ENCODE data around the gene CARM1.
"Not testable (repeated sequence)": the region's sequence is repeated elsewhere in the genome, so short reads cannot be mapped to it uniquely, and the experiment has no call there.

The CARM1 gene

DNA sequence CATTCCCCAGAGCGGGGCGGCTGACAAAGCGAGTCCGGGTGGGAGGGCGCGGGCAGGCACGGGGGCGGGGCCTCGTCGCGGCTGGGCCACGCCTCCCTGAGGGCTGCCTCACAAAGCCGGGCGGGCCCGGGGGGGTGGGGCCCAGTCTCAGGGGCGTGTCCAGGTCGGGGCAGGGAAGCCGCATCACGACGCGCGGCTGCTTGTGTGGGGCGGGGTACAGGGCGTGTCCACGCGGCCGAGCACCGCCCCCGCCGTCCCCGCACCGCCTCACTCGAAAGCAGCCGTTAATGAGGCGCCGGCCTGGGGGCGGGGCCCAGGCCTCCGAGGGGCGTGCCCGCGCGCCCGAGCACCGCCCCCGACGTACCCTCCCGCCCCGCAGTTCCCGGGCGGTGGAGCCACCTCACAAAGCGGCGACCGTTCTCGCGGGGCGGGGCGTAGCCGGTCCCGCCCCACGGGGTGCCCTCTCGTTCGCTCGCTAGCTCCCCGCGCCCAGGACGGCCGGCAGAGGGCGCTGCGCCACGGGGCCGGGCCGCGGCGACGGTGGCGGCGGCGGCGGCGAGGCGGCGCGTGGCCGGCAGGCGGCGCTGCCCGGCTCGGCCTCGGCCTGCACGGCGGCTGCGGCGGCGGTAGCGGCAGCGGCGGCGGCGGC lies at the start of gene CARM1:
CARM1 (plus strand) TSS at position 599 of the 649 bp plus-strand sequence. CDS start 150 bp downstream, outside the sequence.
- peak; percentile 98 for DNase-seq

DNA sequence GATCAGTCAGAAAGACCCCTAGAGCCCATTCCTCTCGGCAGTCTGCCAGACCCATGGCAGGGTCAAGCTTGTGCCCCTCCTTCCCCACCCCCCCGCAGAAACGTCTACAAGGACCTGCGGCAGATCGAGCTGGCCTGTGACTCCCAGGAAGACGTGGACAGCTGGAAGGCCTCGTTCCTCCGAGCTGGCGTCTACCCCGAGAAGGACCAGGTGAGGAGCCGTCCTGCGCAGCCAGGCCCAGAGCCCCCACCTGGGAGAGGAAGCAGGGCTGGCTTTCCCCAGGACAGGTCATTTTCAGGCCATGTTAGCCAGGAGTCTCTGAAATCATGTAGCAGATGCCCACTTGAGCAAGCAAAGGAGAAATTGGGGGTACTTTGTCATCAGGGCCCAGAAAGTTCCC lies 47.7 kb upstream of the CARM1 start:
- DNase-seq: no peak

DNA sequence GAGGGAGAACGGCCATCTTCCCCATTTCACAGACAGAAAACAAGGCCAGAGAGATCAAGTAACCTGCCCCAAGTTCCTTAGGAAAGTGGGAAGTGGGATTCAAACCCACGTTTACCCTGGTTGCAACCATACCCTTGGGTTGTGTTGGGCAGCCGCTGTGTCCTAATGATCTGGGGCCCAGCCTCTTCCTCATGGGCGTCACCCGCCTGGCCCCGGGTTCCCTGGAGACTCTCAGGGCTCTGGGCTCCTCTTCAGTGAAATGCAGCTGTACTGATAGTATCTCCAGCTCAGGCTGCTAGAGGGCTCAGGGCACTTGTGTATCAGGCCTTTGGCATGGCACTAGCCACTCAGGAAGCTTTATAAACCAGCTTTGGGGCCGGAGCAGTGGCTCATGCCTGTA lies 45.1 kb upstream of the CARM1 start:
- no peak for DNase-seq

DNA sequence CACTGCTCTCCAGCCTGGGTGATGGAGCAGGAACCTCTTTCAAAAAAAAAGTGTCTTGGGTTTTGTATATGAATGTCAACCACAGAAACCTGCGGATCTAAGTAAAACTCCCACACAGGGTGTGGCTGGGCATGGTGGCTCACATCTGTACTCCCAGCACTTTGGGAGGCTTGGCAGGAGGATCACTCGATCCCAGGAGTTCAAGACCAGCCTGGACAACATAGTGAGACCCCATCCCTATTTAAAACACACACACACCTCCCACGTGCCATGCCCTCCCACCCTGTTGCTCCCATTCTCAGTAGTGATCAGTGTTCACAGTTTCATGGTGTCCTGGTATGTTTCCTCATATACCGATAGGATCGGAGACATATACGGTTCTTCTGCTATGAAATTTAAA lies 44.5 kb upstream of the CARM1 start:
- DNase-seq: no peak

DNA sequence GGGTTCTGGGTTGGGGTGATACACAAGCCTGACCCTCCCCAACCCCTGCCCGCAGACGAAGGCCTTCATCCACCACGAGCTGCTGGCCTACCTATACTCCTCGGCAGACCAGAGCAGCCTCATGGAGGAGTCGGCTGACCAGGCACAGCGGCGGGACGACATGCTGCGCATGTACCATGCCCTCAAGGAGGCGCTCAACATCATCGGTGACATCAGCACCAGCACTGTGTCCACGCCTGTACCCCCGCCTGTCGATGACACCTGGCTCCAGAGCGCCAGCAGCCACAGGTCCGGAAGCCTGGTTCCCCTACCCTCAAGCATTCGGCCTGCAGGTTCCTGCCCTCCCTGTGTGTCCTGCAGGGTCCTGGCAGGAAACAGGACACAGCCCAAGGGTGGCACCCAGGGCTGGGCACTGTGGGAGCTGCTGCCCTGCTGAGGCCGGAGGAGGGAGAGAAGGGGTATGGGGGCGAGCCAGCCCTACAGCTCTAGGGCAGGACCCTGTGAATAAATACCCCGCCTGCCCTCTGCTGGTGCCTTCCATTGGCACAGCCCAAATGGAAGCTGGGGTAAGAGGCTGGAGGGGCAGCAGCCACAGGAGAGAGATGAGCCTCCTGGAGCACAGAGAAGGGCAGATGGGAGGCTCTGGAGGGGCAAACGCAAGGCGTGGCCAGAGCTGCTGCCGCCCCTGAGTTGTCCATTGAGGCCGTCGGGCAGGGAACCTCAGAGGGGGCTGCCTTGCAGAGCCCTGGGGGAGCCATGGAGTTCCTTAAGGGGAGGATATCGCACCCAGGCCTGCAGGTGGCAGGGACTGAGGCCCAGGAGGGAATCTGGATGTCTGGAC lies 42.2 kb upstream of the CARM1 start:
- no peak for DNase-seq

DNA sequence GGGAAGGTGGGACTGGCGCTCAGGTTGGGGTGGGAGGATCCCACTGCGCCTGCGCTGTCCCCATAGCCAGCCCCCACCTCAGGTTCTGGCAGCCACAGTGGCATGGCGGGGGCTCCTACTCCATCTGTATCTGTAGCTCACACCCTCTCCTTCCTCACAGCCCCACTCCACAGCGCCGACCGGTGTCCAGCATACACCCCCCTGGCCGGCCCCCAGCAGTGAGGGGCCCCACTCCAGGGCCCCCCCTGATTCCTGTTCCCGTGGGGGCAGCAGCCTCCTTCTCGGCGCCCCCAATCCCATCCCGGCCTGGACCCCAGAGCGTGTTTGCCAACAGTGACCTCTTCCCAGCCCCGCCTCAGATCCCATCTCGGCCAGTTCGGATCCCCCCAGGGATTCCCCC lies 41.4 kb upstream of the CARM1 start:
- DNase-seq: no peak

DNA sequence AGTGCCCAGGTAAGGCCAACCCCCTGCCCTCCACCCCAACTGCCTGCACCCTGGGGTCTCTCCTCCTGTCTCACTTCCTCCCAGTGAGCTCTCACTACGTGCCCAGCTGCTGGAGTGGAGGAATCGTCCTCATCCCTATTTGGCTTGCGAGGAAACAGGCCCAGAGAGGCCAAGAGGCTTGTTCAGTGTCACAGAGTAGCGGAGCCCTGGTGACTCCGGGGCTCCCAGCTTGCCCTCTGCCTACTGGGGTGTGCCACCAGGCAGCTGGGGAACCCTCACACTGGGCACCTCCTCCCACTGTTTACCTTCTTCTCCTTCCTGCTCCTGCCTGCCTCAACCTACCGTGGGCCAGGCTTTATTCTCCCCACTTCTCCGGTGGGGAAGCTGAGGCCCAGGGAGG lies 41.0 kb upstream of the CARM1 start:
- DNase-seq: no peak

DNA sequence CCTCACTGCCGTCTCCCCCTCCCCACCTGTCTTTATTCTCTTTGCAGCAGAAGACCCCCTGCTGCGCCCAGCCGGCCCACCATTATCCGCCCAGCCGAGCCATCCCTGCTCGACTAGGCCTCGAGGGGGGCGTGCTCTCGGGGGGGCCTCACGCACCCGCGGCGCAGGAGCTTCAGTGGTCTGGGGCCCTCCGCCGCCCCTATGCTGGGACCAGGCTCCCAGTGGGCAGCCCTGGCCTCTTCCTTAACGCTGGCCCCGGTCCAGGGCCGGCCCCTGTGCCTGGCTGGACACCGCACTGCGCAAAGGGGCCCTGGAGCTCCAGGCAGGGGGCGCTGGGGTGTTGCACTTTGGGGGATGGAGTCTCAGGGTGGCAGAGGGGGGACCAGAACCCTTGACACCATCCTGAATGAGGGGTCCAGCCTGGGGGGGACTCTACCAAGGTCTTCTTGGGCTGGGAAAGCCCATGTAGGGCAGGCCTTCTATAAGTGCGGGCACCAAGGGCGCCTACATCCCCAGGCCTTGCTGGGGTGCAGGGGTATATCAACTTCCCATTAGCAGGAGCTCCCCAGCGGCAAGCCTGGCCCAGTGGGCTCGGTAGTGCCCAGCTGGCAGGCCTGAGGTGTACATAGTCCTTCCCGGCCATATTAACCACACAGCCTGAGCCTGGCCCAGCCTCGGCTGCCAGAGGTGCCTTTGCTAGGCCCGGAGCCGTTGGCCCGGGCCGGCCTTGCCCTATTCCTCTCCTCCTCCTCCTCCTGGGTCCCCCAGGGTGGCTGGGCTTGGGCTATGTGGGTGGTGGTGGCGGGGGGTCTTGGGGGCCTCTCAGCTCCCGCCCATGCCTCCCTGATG lies 40.2 kb upstream of the CARM1 start:
- no peak for DNase-seq

DNA sequence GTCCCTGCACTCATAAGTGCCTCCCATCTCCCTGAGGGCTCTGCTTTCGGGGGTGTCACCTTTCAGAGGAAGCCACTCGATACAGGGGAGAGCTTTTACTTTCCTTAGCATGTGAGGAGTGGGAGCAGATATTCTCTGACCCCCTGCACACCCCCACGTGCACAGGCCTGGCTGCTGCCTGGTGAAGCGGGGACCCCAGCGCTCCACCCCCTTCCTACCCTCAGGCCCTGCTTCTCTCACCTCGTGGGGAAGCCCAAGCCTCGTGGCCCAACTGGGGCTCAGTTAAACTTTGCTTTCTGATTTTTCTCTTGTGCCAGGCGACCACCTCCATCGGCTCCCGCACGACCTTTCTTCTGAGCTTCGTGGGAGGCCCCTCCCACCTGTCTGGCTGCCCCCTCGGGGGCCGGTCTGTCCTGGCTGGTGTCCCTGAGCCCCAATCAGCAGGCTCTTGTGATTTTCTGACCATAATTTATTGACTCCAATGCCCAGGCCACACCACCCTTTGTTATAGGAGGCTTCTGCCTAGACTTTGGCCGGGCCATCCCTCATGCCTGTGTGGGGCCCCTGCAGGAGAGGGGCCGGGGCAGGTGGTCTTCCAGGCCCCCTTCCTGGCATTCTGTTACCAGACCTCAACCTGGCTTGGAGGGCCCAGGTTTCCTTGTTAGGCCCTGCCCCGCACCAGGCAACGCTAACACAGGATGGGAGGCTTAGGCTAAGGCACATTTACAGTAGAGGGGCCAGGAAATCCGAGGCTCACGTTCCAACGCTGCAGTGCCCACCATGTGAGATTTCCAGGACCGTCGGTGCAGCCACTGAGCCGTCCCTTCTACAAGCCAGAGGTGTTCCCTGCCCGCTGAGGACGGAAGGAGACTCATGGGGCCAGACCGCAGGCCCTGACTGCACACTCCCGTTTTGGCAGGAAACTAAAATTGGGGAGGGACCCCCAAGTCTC lies 39.1 kb upstream of the CARM1 start:
- no peak for DNase-seq

DNA sequence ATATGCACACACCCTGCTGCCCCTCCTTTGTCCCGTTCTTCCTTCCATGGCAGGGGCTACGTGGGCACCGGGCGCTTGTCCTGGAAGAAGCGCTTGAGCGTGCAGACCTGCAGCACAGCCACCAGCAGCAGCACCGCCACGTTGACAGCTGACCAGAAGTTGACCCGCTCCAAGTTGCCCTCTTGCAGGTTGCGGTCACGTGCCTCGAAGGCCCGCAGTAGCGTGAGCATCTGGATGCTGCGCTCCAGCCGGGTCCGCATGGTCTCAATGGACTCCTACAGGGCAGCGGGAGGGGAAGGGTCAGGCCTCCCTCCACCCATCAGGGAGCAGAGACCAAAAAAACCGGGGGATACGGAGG lies 38.4 kb upstream of the CARM1 start:
- DNase-seq: no peak

DNA sequence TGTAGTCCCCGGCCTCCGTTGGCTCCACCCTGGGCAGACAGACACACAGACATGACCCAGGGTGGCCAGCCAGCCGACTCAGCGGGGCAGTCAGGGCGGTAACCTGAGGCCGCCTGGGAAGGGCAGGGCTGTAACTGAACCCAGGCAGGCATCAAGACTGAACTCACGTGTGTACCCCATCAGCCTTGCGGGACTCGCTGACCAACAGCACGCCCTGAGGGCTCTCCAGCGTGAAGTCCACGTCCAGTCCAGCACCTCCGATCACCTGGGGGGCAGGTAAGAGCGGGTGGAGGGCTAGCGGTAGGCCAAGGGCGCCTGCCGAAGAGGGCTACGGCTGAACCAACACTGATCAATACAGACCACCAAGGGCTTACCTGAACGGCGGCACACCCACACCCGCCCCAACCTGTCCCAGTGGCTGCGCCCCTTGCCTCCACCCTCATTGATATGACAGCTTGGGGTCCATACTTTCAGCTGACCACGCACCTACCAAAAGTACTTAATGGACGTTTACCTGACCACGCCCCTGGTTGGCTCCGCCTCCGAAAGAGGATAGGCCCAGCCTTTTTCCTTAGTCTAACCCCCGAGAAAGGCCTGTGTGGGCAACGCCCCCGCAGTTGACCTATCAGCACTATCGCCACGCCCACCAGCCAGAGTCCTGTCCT lies 36.1 kb upstream of the CARM1 start:
- no peak for DNase-seq

DNA sequence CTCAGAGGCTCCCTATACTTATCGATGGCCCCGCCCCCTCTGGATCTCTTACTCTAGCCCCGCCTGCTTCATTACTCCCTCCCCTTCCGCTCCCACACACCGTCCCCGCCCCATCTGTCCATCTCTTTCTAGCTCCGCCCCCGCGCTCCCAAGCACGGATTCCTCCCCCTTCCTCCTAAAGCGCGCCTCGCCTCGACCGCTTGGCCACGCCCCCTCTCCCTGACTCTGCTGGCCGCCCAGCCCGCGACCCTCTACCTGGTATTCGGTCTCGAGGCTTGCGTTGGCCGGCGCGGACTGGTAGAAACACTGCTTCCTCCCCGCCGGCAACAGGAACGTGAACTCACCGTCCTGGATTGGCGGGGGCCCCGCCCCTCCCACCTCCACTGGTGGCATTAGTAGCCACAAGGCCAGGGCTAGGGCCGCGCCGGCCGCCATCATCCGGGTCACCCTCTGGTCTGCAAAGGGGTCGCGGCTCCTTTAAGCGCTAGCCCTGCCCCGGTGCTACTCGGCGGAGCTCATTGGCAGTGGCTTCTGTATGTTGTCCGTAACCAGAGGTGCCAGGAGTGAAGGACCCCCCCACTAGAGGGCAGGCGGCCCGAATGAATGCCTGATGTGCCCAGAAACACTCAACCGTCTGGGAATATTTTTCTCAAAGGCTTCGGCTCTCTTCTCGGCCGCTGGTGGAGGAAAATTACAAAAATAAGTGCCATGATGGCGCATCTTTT lies 35.4 kb upstream of the CARM1 start, which contains the start of gene TMED1:
TMED1 (minus strand) TSS at position 459 of the 725 bp plus-strand sequence; CDS start at position 438, 21 bp downstream.
- DNase-seq: peak; percentile 100

DNA sequence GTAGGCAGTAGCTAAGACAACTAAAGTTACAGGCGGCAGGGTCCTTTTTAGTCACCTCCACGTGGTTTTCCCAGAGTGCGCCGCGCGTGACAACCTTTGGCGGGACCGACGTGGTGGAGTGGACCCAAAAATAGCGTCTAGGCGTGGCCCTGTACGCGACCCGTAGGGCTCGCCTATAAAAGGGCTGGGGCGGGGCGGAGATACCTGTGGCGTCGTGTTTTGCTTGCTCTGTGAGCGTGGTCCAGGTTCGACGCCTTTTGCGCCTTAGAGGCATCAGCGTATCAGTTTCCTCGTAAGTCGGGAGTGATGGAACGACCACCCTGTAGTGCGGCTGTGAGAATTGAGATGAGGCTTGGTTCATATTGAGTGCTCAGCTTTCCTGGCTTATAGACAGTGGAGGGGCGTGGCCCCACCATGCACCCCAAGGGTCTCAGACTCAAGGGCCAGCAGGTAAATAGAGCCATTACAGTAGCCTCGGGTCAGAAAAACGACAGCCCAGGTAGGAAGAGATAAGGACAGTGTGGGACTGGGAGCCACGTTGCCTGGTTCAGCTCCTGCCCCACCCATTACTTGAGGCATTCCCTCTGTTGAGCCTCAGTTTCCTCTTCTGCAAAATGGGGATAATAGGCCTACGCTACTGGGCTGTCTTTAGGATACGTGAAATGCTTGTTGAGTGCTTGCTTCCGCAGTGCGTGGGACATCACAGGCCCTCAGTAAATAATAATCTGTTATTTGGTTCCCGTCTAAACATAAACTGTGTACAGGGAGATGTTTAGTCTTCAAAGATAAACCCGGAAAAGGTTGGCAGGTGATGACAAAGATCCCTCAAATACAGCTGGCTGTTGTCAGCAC lies 34.6 kb upstream of the CARM1 start:
- DNase-seq: peak; percentile 90

DNA sequence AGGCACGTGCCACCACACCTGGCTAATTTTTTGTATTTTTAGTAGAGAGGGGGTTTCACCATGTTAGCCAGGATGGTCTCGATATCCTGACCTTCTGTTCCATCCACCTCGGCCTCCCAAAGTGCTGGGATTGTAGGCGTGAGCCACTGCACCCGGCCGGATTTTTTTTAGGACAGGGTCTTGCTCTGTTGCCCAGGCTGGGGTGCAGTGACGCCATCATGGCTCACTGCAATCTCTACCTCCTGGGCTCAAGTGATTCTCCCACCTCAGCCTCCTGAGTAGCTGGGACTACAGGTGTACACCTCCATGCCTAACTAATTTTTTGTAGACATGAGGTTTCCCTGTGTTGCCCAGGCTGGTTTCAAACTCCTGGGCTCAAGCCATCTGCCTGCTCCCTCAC lies 33.7 kb upstream of the CARM1 start:
- not testable (repeated sequence) for DNase-seq

DNA sequence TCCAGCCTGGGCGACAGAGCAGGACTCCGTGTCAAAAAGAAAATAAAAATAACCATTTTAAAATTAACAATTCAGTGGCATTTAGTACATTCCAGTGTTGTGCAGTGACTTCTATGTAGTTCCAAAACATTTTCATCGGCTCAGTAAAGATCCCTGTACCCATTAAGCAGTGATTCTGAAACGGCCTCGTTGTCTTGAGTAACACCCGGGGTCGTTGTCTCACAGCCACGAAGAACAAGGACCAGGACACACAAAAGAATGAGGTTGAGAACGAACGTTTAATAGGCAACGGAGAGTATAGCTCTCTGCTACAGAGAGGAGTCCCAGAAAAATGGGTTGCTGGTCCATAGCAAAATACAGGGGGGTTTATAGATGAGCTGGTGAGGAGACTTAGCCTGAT lies 33.0 kb upstream of the CARM1 start:
- DNase-seq: no peak

DNA sequence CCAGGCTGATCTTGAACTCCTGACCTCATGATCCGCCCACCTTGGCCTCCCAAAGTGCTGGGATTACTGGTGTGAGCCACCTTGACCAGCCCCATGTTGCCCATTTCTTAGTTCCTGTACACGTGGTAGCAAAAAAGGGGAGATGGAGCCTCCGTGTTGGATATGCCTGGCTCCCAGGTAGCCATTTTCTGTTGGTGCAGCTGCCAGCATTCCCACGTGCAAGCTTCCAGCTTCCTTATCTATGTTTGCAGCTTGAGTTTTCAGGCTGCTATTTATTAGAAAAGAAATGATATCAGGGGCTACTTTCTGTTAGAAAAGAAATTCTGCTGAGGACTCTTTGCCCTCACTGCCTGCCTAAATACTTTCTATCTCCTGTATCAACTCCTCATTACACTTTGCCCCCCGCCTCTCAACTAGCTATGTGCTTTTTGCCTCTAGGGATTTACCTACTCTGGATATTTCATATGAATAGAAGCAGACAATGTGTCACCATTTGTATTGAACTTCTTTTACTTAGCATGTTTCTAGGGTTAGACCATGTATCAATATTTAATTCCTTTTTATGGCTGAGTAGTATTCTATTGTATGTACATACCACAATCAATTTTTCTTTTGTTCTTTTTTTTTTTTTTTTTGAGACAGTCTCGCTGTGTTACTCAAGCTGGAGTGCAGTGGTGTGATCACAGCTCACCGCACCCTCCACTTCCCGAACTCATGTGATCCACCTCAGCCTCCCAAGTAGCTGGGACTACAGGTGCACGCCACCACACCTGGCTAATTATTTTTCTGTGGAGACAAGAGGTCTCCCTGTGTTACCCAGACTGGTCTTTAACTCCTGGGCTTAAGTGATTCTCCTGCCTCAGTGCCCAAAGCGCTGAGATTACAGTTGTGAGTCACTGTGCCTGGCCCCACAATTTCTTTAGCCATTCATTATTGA lies 32.0 kb upstream of the CARM1 start:
- DNase-seq: no peak

DNA sequence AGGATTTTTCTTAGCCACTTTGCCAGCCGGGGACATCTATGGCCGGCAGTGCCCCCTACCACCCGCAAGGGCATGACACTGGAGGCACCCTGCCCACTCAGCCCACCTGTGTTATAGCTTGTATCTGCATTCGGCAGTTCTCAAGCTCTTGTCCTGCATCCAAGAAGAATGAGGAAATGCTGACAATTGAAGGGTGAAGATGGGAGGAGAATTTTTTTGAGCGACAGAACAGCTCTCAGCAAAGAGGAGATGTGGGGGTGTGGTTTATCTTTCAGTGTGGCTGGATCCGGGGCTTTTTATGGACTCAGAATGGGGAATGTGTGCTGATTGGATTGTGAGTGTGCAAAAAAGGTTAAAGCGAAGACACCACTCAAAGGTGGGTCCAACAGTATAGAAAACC lies 28.6 kb upstream of the CARM1 start:
- DNase-seq: no peak

DNA sequence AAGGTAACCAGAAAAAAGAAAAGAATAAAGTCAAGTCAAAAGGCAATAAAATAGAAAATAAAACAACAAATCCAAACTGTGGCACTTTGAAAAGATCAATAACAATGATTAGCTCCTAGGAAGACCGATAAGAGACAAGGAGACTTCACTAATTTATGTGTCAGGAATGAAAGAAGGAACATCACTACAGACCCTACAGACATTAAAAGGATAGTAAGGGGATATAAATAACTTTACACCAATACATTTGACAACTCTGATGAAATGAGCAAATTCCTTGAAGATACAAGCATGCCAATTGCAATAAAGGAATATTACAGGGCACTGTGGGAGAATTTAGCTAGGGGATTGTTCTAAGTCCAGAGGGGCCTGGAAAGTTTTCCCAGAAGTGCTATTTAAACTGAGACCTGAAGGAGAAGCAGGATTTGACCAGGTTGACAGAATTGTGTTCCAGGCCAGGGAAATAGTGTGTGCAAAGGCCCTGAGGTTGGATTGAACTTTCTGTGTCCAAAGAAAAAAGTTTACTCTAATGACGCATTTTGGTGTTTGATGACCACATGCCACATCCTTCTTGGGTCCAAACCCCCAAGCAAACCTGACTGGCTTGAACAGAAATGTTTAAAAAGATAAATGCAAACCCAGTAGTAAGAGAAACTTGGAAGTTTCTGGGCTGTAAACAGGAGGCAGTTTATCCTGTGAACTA lies 24.7 kb upstream of the CARM1 start:
- no peak for DNase-seq
